HCT116 (cell line): ENCODE data around the gene SPRED2. TPM values are rescaled to one million over a fixed set of nuclear protein-coding genes. Genes with fewer than 3 reads are reported as not detected.

ENCODE experiments used
- ATAC-seq: fragments of 200-7000 bp; cut with Tn5 transposase; 2 replicates; pipeline ENCODE4 v1.9.1; 2020; ENCODE audit warnings: mild to moderate bottlenecking, moderate library complexity
- BruUV-seq: library from RNA; stranded (reverse); fragments of 400-500 nt; replicated peaks from 2 replicates; lab custom pipeline; 2021; lab: Mats Ljungman, UMichigan
- CTCF ChIA-PET: fragments of 300-600 bp; sonication (Branson Sonifier 250); formaldehyde crosslinking; loops from one replicate; lab custom pipeline; 2021; ENCODE audit warnings: antibody characterized with exemption; lab: Charles Lee
- POLR2A ChIA-PET: fragments of 300-600, 350-600 bp; sonication (Branson Sonifier 250); formaldehyde crosslinking; loops from one replicate; lab custom pipeline; 2021; ENCODE audit warnings: antibody characterized with exemption; lab: Charles Lee
- RAD21 ChIA-PET, 2 experiments: fragments of 300-600 bp; sonication (Branson Sonifier 250); formaldehyde crosslinking; loops; one replicate each; lab custom pipeline; 2023; ENCODE audit warnings: low total read pairs in 2 of 2; ENCODE audit not compliant: uncharacterized antibody in 2 of 2, unreplicated experiment in 2 of 2, low non-redundant PET in 1 of 2; lab: Charles Lee
- DNase-seq: peaks from one replicate; pipeline ENCODE4 v3.0.0-alpha.2; 2010; ENCODE audit warnings: low read depth, low spot score
- H2AFZ ChIP-seq: fragments of 200-600 bp; shearing (Covaris generic), sonication (generic); 2 replicates; pipeline ENCODE4 v1.6.1; 2017; ENCODE audit warnings: low read depth, mixed run types, mixed read lengths, antibody characterized with exemption, low read length; ENCODE audit not compliant: poor library complexity, severe bottlenecking
- H3K27ac ChIP-seq: 2 replicates; pipeline ENCODE4 v1.5.1; 2012; ENCODE audit warnings: low read depth, low read length
- H3K27me3 ChIP-seq: fragments of 200-600 bp; sonication (generic); 2 replicates; pipeline ENCODE4 v1.6.1; 2016; ENCODE audit warnings: mixed run types, low read length, mixed read lengths; ENCODE audit not compliant: insufficient read depth
- H3K36me3 ChIP-seq, 2 experiments: fragments of 200-500 bp in 1 of 2; fragments of 200-600 bp in 1 of 2; sonication (Bioruptor generic) in 1 of 2; sonication (generic) in 1 of 2; 2 replicates each; pipeline versions ENCODE4 v1.5.1 to v1.6.1; 2014 to 2016; ENCODE audit warnings: low read length in 2 of 2, inconsistent platforms in 1 of 2, mixed read lengths in 1 of 2, mixed run types in 1 of 2; ENCODE audit not compliant: insufficient read depth in 2 of 2, control insufficient read depth in 1 of 2
- H3K4me1 ChIP-seq, 2 experiments: fragments of 200-600 bp in 1 of 2; sonication (generic) in 1 of 2; 2 replicates each; pipeline versions ENCODE4 v1.5.1 to v1.6.1; 2012 to 2017; ENCODE audit warnings: low read length in 2 of 2, inconsistent platforms in 1 of 2, mild to moderate bottlenecking in 1 of 2, mixed read lengths in 1 of 2, mixed run types in 1 of 2, moderate library complexity in 1 of 2; ENCODE audit not compliant: insufficient read depth in 2 of 2, control insufficient read depth in 1 of 2
- H3K4me2 ChIP-seq: fragments of 200-600 bp; sonication (generic); 2 replicates; pipeline ENCODE4 v1.6.1; 2017; ENCODE audit warnings: mixed run types, low read length, mixed read lengths
- H3K4me3 ChIP-seq, 2 experiments: fragments of 200-600 bp in 1 of 2; sonication (generic) in 1 of 2; replicated peaks in 1 of 2; 2 replicates each; pipeline ENCODE4 v1.5.1; 2011 to 2016; ENCODE audit warnings: low read length in 2 of 2, control low read depth in 1 of 2, low read depth in 1 of 2, mild to moderate bottlenecking in 1 of 2, mixed read lengths in 1 of 2, mixed run types in 1 of 2
- H3K79me2 ChIP-seq: fragments of 200-600 bp; sonication (generic); 2 replicates; pipeline ENCODE4 v1.6.1; 2017; ENCODE audit warnings: mild to moderate bottlenecking, mixed run types, low read length, moderate library complexity, mixed read lengths; ENCODE audit not compliant: insufficient read depth
- H3K9ac ChIP-seq: fragments of 200-600 bp; sonication (generic); 2 replicates; pipeline ENCODE4 v1.6.1; 2016; ENCODE audit warnings: low read length, mixed read lengths
- H3K9me2 ChIP-seq: fragments of 200-600 bp; sonication (generic), shearing (Covaris generic); 2 replicates; pipeline ENCODE4 v1.6.1; 2017; ENCODE audit warnings: mixed run types, mild to moderate bottlenecking, moderate library complexity; ENCODE audit not compliant: insufficient read depth
- H3K9me3 ChIP-seq, 2 experiments: fragments of 200-500 bp in 1 of 2; fragments of 200-600 bp in 1 of 2; sonication (Bioruptor generic) in 1 of 2; sonication (generic) in 1 of 2; 2 replicates each; pipeline ENCODE4 v1.6.1; 2014 to 2017; ENCODE audit warnings: low read length in 2 of 2, mixed read lengths in 2 of 2, inconsistent platforms in 1 of 2, low read depth in 1 of 2, mild to moderate bottlenecking in 1 of 2, mixed run types in 1 of 2, moderate library complexity in 1 of 2; ENCODE audit not compliant: control insufficient read depth in 1 of 2, insufficient read depth in 1 of 2
- H4K20me1 ChIP-seq: fragments of 200-600 bp; sonication (generic), shearing (Covaris generic); 2 replicates; pipeline ENCODE4 v1.6.1; 2017; ENCODE audit warnings: mixed run types, mild to moderate bottlenecking, moderate library complexity; ENCODE audit not compliant: insufficient read depth
- ATF3 ChIP-seq: IDR thresholded peaks from 2 replicates; pipeline ENCODE4 v1.6.1; 2012
- CTCF ChIP-seq, 3 experiments: fragments of 200-600 bp in 1 of 3; sonication (generic) in 1 of 3; IDR thresholded peaks in 2 of 3; conservative IDR thresholded peaks in 1 of 3; 2 replicates each; pipeline ENCODE4 v1.5.1; 2012 to 2017; ENCODE audit warnings: low read depth in 2 of 3, low read length in 2 of 3, antibody characterized with exemption in 1 of 3, borderline replicate concordance in 1 of 3, control low read depth in 1 of 3, mild to moderate bottlenecking in 1 of 3, mixed read lengths in 1 of 3, mixed run types in 1 of 3, moderate library complexity in 1 of 3; ENCODE audit not compliant: insufficient read depth in 1 of 3
- EZH2phosphoT487 ChIP-seq: fragments of 200-600 bp; IDR thresholded peaks from 2 replicates; pipeline ENCODE4 v1.6.1; 2018; ENCODE audit warnings: antibody characterized with exemption, borderline replicate concordance
- RAD21 ChIP-seq: IDR thresholded peaks from 2 replicates; pipeline ENCODE4 v1.6.1; 2012; ENCODE audit warnings: low read depth, mild to moderate bottlenecking
- REST ChIP-seq: IDR thresholded peaks from 2 replicates; pipeline ENCODE4 v1.6.1; 2012; ENCODE audit warnings: low read depth
- SP1 ChIP-seq: IDR thresholded peaks from 2 replicates; pipeline ENCODE4 v1.6.1; 2012; ENCODE audit warnings: low read depth
- ZBTB33 ChIP-seq: IDR thresholded peaks from 2 replicates; pipeline ENCODE4 v1.6.1; 2011; ENCODE audit warnings: mild to moderate bottlenecking, low read length, moderate library complexity; ENCODE audit not compliant: insufficient replicate concordance; ENCODE audit errors: extremely low read depth
- intact Hi-C: fragments of 100-400 bp; cut with micrococcal nuclease; formaldehyde crosslinking; loops from 2 replicates; pipeline ENCODE4 v1.10.0; 2022
- total RNA-seq: library from RNA; stranded (reverse); gene quantifications from one replicate; pipeline ENCODE4 v1.2.1, GENCODE V29; 2021; ENCODE audit not compliant: unreplicated experiment

Gene SPRED2
- total RNA-seq, 1 experiment from 2014 or later: 62.6 TPM

GRCh38 chr2:65465857-65466256, 33.5 kb upstream of the SPRED2 start:
- no peaks in the 10 kb centered on the region for H3K36me3 ChIP-seq
- H3K9me2 ChIP-seq: no peaks in the 10 kb centered on the region
- RAD21 ChIA-PET: no interaction called here
- H3K4me1 ChIP-seq: no peaks in the 10 kb centered on the region
- no peak overlapping the region for H2AFZ ChIP-seq
- no peak overlapping the region for H3K4me2 ChIP-seq
- no peak overlapping the region for H3K4me3 ChIP-seq
- H3K27ac ChIP-seq: no peak overlapping the region
- no peak for DNase-seq
- no peaks in the 10 kb centered on the region for H3K79me2 ChIP-seq
- intact Hi-C loops: no loop called here
- ATAC-seq: no peak
- no peaks in the 10 kb centered on the region for H3K9me3 ChIP-seq
- no TSS peak for BruUV-seq
- POLR2A ChIA-PET: no interaction called here
- CTCF ChIA-PET: no interaction called here
- no peak for TF ChIP-seq ZBTB33
- no peak for TF ChIP-seq CTCF (IDR thresholded peaks at IDR 0.05 in 2 of 3, conservative IDR thresholded peaks at IDR 0.05 in 1 of 3; ENCODE audit: borderline replicate concordance in 1 of 3, insufficient read depth in 1 of 3, low read depth in 2 of 3, low read length in 2 of 3)
- no peak for TF ChIP-seq EZH2phosphoT487
- no peak for TF ChIP-seq RAD21
- no peak for TF ChIP-seq ATF3
- no peak for TF ChIP-seq SP1
- no peak for TF ChIP-seq REST
- TF ChIP-seq, all 23 proteins: peak for 0
- Histone ChIP-seq H4K20me1 (no peaks in the 10 kb centered on the region), H3K9ac (no peak overlapping the region), H3K27me3 (no peaks in the 10 kb centered on the region)
